ES-I3 (cell line): Measurements from ENCODE around the gene AOPEP.

Experiments
- H3K36me3 ChIP-seq: 2 replicates; pipeline ENCODE4 v1.6.1; 2013; ENCODE audit warnings: mild to moderate bottlenecking, low read length, control low read depth, moderate library complexity; ENCODE audit not compliant: insufficient read depth
- H3K4me1 ChIP-seq: 2 replicates; pipeline ENCODE4 v1.6.1; 2013; ENCODE audit warnings: mild to moderate bottlenecking, control low read depth, low read length; ENCODE audit not compliant: insufficient read depth
- H3K9ac ChIP-seq: 2 replicates; pipeline ENCODE4 v1.6.1; 2013; ENCODE audit warnings: low read depth, mild to moderate bottlenecking, low read length, moderate library complexity
- H3K9me3 ChIP-seq: 2 replicates; pipeline ENCODE4 v1.6.1; 2013; ENCODE audit warnings: mild to moderate bottlenecking, low read length, moderate library complexity; ENCODE audit not compliant: control insufficient read depth, insufficient read depth

AOPEP gene

DNA sequence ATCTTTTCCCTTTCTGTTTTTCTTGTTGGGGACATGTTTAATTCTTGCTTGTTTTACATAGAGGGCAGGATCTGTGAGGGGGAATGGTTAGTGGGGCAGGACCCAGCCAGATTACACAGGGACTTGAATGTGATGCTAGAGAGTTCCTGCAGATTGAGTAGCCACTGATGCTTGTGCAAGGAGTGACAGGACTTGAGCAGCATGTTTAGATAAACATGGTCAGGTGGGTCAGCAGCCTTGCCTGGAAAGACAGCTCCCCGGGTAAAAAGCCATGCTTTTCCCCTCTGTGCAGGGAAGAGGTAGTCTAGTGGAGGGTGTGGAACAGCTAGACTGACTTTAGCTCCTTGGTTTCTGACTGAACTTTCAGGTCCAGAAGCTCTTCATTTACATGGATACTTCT is 261.2 kb downstream of the AOPEP start:
- H3K36me3 ChIP-seq = no peaks in the 10 kb centered on the region; the same call in 1 of the 2 replicates
- no peaks in the 10 kb centered on the region for H3K9me3 ChIP-seq
- H3K9ac ChIP-seq = no peak overlapping the region
- H3K4me1 ChIP-seq = no peaks in the 10 kb centered on the region

GRCh38 chr9:94990897-94991561 is 264.5 kb downstream of the AOPEP start:
- Histone ChIP-seq H3K9me3 (no peaks in the 10 kb centered on the region), H3K4me1 (peaks cover 5% of the 10 kb centered on the region; the same call in 1 of the 2 replicates), H3K36me3 (no peaks in the 10 kb centered on the region; the same call in 1 of the 2 replicates), H3K9ac (no peak overlapping the region)

- no peak overlapping the region for H3K9ac ChIP-seq
- peaks cover 5% of the 10 kb centered on the region; the same call in 1 of the 2 replicates for H3K4me1 ChIP-seq
- H3K9me3 ChIP-seq = no peaks in the 10 kb centered on the region
- H3K36me3 ChIP-seq = no peaks in the 10 kb centered on the region
Observed at GRCh38 chr9:94991961-94992907, 265.7 kb downstream of the AOPEP start.

- Histone ChIP-seq H3K4me1 (peaks cover 5% of the 10 kb centered on the region; the same call in 1 of the 2 replicates), H3K9me3 (no peaks in the 10 kb centered on the region), H3K36me3 (no peaks in the 10 kb centered on the region), H3K9ac (no peak overlapping the region)
Observed at GRCh38 chr9:94993160-94993820, 266.8 kb downstream of the AOPEP start.

DNA sequence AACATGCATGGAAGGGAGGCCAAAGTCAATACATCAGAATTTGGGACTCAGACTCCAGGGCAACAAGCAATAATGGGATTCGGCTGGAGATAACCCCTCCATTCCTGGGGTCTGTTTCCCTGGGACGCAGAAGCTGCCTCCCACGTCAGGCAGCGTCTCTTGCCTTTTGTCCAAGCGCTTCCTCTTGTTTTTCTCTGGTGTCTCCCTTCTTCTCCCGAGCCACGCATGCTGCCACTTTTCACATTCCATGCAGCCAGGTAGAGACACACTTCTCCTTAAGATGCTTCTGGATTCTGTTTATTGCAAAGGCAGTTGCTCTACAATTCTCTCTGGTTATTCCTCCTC is 267.3 kb downstream of the AOPEP start:
- H3K9ac ChIP-seq = no peak overlapping the region
- H3K4me1 ChIP-seq = peaks cover 5% of the 10 kb centered on the region; the same call in 1 of the 2 replicates
- H3K36me3 ChIP-seq = no peaks in the 10 kb centered on the region
- H3K9me3 ChIP-seq = no peaks in the 10 kb centered on the region

- peaks cover 5% of the 10 kb centered on the region; the same call in 1 of the 2 replicates for H3K4me1 ChIP-seq
- no peak overlapping the region for H3K9ac ChIP-seq
- no peaks in the 10 kb centered on the region for H3K36me3 ChIP-seq
- H3K9me3 ChIP-seq = no peaks in the 10 kb centered on the region
Observed at GRCh38 chr9:94995048-94995693, 268.7 kb downstream of the AOPEP start.

GRCh38 chr9:94996641-94997040 is 270.1 kb downstream of the AOPEP start:
- Histone ChIP-seq H3K9ac (no peak overlapping the region), H3K9me3 (no peaks in the 10 kb centered on the region), H3K36me3 (no peaks in the 10 kb centered on the region), H3K4me1 (peaks cover 5% of the 10 kb centered on the region; the same call in 1 of the 2 replicates)

DNA sequence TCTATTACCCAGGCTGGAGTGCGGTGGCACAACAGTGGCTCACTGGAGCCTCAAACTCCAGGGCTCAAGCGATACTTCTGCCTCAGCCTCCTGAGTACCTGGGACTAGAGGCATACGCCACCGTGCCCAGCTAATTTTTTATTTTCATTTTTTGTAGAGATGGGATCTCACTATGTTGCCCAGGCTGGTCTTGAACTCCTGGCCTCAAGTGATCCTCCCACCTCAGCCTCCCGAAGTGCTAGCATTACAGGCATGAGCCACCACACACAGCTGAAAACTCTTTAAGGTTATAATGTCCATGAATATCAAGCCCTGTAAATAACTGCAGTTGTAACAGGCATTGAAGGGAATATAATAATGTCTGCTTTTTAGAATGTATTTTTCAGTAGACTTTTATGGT is 271.2 kb downstream of the AOPEP start:
- Histone ChIP-seq H3K9me3 (no peaks in the 10 kb centered on the region), H3K36me3 (no peaks in the 10 kb centered on the region), H3K4me1 (peaks cover 5% of the 10 kb centered on the region; the same call in 1 of the 2 replicates), H3K9ac (no peak overlapping the region)

- peaks cover 5% of the 10 kb centered on the region; the same call in 1 of the 2 replicates for H3K4me1 ChIP-seq
- no peaks in the 10 kb centered on the region for H3K9me3 ChIP-seq
- no peaks in the 10 kb centered on the region for H3K36me3 ChIP-seq
- H3K9ac ChIP-seq = no peak overlapping the region
Observed at GRCh38 chr9:94999832-95000231, 273.3 kb downstream of the AOPEP start.

DNA sequence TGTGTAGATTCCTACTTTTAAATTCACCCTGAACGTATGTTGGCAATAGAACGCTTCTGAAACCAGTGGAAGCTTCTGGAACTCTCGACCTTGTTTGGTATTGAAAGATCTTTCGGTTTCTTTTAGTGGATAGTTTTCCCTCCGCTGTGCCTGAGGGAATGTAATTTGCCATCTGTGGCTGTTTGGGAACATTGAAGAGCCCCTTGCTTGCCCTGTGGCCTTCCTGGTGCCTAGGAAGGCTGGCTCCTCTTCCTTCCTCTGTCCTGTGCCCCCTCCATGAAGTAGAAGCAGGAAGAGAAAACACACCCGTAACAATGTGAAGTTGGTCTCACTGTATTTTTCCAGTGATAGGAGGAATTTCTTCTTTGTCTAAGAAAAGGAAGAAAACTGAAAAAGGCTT is 274.3 kb downstream of the AOPEP start:
- 0 out of 2 replicates have a peak, but pooled peaks cover 3% of the 10 kb centered on the region for H3K4me1 ChIP-seq
- H3K9me3 ChIP-seq = no peaks in the 10 kb centered on the region
- H3K9ac ChIP-seq = no peak overlapping the region
- no peaks in the 10 kb centered on the region for H3K36me3 ChIP-seq

DNA sequence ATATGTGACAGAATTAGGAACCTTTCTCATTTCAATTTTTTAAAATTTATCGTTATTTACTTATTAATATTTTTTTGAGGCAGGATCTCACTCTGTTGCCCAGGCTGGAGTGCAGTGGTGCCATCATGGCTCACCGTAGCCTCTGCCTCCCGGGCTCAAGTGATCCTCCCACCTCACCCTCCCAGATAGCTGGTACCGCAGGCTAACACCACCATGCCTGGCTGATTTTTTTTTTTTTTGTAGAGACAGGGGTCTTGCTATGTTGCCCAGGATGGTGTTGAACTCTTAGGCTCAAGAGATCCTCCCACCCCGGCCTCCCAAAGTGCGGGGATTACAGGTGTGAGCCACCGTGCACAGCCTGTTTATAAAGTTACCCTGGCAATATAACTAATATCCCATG is 275.2 kb downstream of the AOPEP start:
- Histone ChIP-seq H3K36me3 (no peaks in the 10 kb centered on the region), H3K9ac (no peak overlapping the region), H3K4me1 (no peaks in the 10 kb centered on the region), H3K9me3 (no peaks in the 10 kb centered on the region)

DNA sequence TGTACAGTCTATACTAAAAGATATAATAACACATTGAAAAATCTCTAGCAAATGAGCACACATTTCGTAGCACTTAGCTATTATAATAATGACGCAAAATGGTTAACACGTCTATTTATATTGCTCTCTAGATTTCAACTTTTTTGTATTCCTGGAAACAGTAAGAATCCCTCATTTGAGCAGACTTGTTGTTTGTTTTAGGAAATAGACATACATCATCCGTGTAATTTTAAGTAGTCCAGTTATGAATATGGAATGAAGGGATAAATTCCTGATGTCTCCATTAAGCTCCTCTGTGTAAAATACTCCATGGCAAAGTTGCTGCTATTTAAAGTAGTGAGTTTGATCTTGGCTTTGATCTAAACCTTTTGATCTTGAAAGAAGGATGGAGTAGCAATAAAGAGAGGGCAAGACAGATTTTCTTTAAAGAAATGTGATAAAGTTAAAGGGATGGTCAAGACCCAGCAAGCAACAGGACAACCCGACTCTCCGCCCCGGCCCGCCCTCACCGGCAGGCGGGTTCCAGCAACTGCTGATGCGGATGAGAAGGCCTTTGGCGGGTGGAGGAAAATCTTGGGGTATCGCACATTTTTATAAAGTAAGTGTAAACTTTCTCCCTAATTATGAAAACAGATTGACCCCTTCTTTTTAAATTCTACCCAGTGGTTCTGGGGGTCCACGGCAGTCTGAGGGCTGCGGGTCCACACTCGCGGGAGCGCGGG is 277.4 kb downstream of the AOPEP start:
- Histone ChIP-seq H3K9ac (peak overlapping the region; percentile 97), H3K36me3 (no peaks in the 10 kb centered on the region), H3K9me3 (no peaks in the 10 kb centered on the region), H3K4me1 (no peaks in the 10 kb centered on the region)

DNA sequence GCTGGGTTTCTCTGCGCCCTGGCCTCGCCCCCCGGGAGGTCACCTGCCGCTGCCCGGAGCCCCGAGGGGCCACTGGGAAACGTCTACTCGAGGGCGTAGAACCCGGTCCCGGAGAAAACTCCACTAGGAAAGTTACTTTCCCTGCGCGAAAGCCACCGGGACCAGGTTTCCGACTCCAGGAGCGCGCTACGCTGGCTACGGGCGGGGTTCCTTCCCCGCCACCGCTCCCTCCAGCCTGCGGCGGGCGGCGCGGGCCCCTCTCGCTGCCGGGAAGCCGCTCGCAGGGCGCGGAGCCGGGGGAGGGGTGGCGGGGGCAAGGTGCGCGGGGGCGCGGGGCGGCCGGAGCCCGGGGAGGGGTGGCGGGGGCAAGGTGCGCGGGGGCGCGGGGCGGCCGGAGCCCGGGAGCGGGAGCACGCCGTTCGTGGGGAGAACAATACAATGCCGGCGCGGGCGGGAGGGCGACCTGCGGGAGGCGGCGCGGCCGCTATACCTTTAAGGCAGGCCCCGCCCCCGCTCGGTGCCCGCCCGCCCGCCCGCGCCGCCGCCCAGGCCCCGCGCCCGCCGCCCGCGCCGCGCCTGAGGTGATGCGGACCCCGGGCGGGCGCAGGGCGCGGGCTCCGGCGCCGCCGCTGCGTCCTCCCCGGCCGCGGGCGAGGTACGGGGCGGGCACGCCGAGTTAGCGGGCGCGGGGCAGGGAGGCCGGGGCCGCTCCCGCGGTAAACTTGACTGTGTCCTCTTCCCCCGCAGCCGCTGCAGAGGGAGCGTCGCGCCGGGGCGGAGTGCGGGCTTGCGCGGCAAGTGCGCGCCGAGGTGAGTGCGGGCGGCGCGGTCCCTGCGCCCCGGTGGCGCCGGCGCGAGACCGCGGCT is 278.1 kb downstream of the AOPEP start:
- H3K4me1 ChIP-seq = no peaks in the 10 kb centered on the region
- no peaks in the 10 kb centered on the region for H3K9me3 ChIP-seq
- H3K9ac ChIP-seq = peak overlapping the region; percentile 97
- H3K36me3 ChIP-seq = no peaks in the 10 kb centered on the region
